ENCODE data around the gene FMNL3. TPM values are rescaled to one million over a fixed set of nuclear protein-coding genes. Genes with fewer than 3 reads are reported as not detected.

Gene FMNL3
- total and polyA plus RNA-seq, 4 donors, result 0.72 to 4.5 (median 2.6) TPM

- WGBS, result 87% methylated on average over 7 of the region's 7 CpGs
- Histone ChIP-seq H3K9ac (ENCODE audit: low read depth in 1 of 2, low read length in 2 of 2) (no peak overlapping the region), H3K4me3 (ENCODE audit: low read depth in 1 of 3, low read length in 3 of 3) (no peak overlapping the region), H3K4me1 (ENCODE audit: control insufficient read depth in 4 of 4, insufficient read depth in 4 of 4, low read length in 3 of 4) (peaks cover 3 to 18% (median 6%) of the 10 kb centered on the region in 4 donors), H3K9me3 (ENCODE audit: control insufficient read depth in 4 of 4, low read length in 3 of 4) (no peaks in the 10 kb centered on the region), H3K27me3 (ENCODE audit: control insufficient read depth in 4 of 4, insufficient read depth in 4 of 4, low read length in 3 of 4) (no peaks in the 10 kb centered on the region), H3K36me3 (ENCODE audit: control insufficient read depth in 4 of 4, insufficient read depth in 3 of 4, low read depth in 1 of 4, low read length in 3 of 4) (no peaks in the 10 kb centered on the region), H3K27ac (ENCODE audit: low read depth in 1 of 2, low read length in 2 of 2) (no peak overlapping the region)
- TF ChIP-seq RAD21 (IDR thresholded peaks at IDR 0.05), result no peak
- TF ChIP-seq HNF4A (conservative IDR thresholded peaks at IDR 0.05), result no peak
- no peak for DNase-seq (ENCODE audit: low spot score)
Measured at GRCh38 chr12:49675137-49675536, 32.1 kb downstream of the FMNL3 start.

DNA sequence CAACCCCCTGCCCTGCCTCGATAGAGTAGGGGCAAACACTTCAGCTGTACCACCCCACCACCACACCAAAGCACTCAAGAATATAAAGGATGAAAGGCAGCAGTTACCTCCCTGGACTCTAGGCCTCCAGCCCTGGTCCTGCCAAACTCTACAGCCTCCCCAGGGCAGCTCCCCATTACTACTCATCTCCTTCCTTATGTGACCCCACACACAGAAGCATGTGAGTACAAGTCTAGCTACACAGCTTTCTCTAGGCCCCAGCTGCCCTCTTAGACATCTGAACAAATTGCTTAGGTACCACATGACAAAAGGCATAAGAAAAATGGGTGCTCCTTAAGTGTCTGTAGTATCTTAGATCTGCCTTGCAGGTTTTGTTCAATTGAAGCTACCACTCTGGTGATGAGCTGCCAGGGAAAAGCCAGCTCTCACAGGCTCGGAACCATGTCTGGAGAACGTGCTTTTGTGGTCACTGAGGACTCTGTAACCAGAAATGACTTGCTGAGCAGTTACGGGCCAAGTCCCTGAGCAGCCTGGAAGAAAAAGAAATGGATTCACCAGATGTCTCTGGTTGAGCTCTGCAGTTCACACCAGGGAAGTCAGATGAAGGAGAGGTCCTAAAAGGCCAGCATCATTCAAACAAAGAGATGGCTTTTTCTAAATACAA, 32.8 kb downstream of the FMNL3 start:
- H3K27me3 ChIP-seq (ENCODE audit: control insufficient read depth in 4 of 4, insufficient read depth in 4 of 4, low read length in 3 of 4), result no peaks in the 10 kb centered on the region
- H3K9ac ChIP-seq (ENCODE audit: low read depth in 1 of 2, low read length in 2 of 2), result peak overlapping the region in 1 of 2 donors; percentile 44
- WGBS, result 74% methylated on average over 4 of the region's 4 CpGs
- no peaks in the 10 kb centered on the region for H3K36me3 ChIP-seq (ENCODE audit: control insufficient read depth in 4 of 4, insufficient read depth in 3 of 4, low read depth in 1 of 4, low read length in 3 of 4)
- no peak overlapping the region for H3K4me3 ChIP-seq (ENCODE audit: low read depth in 1 of 3, low read length in 3 of 3)
- DNase-seq (ENCODE audit: low spot score), result no peak
- no peak for TF ChIP-seq JUND (IDR thresholded peaks at IDR 0.05)
- no peak for TF ChIP-seq FOXA2 (IDR thresholded peaks at IDR 0.05)
- no peak for TF ChIP-seq FOXA1 (IDR thresholded peaks at IDR 0.05)
- TF ChIP-seq HNF4G (IDR thresholded peaks at IDR 0.05), result no peak
- no peak for TF ChIP-seq SP1 (IDR thresholded peaks at IDR 0.05)
- TF ChIP-seq REST (IDR thresholded peaks at IDR 0.05), result no peak
- TF ChIP-seq, protein P1, sequence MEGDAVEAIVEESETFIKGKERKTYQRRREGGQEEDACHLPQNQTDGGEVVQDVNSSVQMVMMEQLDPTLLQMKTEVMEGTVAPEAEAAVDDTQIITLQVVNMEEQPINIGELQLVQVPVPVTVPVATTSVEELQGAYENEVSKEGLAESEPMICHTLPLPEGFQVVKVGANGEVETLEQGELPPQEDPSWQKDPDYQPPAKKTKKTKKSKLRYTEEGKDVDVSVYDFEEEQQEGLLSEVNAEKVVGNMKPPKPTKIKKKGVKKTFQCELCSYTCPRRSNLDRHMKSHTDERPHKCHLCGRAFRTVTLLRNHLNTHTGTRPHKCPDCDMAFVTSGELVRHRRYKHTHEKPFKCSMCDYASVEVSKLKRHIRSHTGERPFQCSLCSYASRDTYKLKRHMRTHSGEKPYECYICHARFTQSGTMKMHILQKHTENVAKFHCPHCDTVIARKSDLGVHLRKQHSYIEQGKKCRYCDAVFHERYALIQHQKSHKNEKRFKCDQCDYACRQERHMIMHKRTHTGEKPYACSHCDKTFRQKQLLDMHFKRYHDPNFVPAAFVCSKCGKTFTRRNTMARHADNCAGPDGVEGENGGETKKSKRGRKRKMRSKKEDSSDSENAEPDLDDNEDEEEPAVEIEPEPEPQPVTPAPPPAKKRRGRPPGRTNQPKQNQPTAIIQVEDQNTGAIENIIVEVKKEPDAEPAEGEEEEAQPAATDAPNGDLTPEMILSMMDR (IDR thresholded peaks at IDR 0.05; ENCODE audit: low read depth, low read length, missing input control), result no peak
- no peak for TF ChIP-seq MAX (IDR thresholded peaks at IDR 0.05)
- no peak for TF ChIP-seq GABPA (IDR thresholded peaks at IDR 0.05 in 1 of 2, conservative IDR thresholded peaks at IDR 0.05 in 1 of 2)
- no peak for TF ChIP-seq RAD21 (IDR thresholded peaks at IDR 0.05)
- no peak for TF ChIP-seq HNF4A (conservative IDR thresholded peaks at IDR 0.05)
- TF ChIP-seq ATF3 (IDR thresholded peaks at IDR 0.05), result no peak
- peak overlapping the region; percentile 73 to 80 for H3K27ac ChIP-seq (ENCODE audit: low read depth in 1 of 2, low read length in 2 of 2)
- H3K4me1 ChIP-seq (ENCODE audit: control insufficient read depth in 4 of 4, insufficient read depth in 4 of 4, low read length in 3 of 4), result peaks cover 3 to 18% (median 6%) of the 10 kb centered on the region in 4 donors
- no peaks in the 10 kb centered on the region for H3K9me3 ChIP-seq (ENCODE audit: control insufficient read depth in 4 of 4, low read length in 3 of 4)

Measured in liver (tissue), 9 donors.